ENCODE data around the gene DCDC2.
"Not testable (repeated sequence)": the region's sequence is repeated elsewhere in the genome, so short reads cannot be mapped to it uniquely, and the experiment has no call there.

Gene DCDC2

DNA sequence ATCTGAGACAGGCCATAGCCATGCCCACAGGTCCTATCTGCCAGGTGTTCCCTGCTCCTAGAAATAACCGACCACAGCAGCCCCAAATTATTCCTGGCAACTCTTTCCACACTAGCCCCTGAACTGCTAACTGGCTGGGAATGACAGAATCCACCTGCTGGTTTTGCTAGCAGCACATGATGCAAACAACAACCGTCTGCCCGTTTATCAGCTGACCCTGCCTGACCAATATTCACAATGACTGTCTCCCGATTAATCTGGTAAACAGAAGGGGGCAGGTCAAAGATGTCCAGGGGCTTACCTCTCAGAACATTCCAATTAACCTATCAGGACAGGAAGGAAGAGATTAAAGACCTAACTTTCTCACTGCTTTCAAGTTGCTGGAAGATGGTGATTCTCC, 130.3 kb downstream of the DCDC2 start:
- DNase-seq (ENCODE audit: extremely low read depth in 1 of 2, low read depth in 1 of 2) = no peak

DNA sequence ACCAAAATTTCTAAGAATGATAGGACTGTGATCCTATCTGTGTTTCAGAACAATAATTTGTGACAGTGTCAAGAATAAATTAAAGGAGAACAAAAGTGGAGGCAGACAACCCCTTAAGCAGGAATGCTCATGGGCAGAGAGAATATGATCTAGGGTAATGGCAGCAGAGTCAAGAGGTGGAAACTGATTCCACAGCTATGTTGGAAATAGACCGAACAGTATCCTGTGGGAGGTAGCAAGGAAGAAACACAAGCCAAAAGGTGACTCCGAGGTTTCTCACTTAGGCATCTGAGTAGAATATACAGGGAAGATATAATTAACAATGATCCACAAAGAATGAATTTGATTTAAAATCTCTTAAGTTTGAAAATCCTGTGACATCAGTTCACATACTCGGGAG, 131.3 kb downstream of the DCDC2 start:
- no peak for DNase-seq (ENCODE audit: extremely low read depth in 1 of 2, low read depth in 1 of 2)

DNA sequence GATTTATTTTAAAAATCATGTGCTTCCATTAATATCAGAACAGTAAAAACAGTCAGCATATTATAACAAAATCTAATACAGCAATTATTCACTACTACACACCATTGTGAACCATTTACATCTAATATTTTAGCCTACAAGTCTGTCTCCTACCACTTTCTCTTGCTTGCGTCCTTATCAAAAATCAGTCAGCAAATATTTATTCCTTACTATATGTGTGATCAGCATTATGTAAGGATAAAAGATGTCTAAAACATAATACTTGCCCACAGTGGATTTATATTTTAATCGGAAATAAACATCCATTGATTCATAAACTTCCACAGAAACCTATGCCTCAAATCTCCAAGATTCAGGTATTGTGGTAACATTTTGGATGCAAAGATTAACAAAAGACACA, 132.0 kb downstream of the DCDC2 start:
- no peak for DNase-seq (ENCODE audit: extremely low read depth in 1 of 2, low read depth in 1 of 2)

DNA sequence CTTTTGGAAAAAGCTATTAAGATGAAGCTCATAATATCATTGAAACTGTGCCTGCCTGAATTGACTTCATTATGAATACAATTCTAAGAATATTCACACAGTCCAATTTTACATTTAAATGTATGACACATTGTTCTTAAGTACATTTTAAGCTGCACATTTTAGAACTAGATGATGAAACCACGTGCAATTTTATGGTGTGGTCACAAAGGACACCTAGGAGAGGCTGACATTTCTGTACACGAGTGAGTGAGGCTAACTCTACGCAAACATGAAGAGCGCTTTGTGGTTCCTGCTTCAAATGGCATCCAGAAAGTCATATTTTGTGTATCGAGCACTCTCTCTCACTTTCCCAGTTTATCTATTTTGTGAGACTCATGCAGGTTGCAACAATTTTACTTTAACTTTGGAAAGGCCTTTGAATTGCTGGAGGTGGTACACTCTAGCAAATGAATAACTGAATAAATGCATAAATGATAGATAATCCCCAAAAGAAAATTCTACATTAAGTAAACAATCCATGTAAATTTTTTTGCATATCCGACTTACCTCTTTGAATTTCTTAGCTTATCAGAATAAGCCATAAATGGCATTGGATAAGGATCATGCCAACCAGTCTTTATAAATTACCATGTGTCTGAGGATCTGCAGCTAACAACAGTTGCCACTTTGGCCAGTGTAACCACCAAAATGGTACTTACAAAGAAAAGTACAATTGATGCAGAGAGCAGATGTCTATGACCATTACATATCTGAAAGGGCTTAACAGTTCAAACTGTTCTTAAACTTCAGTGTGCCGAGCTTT, 134.5 kb downstream of the DCDC2 start:
- no peak for DNase-seq (ENCODE audit: extremely low read depth in 1 of 2, low read depth in 1 of 2)

DNA sequence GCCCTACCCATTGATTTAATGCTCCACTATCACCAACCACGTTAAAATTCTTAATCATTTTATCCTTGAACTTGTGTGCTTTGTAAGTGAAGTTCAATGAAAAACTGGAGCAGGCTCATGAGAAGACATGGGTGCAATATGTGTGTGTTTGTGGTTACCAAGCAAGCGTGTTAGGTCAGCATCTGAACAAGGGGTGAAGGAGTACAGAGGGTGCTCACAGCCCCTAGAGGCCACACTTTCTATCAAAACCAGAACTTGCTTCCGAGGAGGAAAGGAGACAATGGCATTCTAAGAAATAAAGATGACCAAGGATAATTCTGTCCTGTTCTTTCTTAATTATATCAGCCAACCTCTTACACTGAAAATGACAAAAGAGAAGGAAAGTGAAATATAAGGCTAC, 138.2 kb downstream of the DCDC2 start:
- no peak for DNase-seq (ENCODE audit: extremely low read depth in 1 of 2, low read depth in 1 of 2)

DNA sequence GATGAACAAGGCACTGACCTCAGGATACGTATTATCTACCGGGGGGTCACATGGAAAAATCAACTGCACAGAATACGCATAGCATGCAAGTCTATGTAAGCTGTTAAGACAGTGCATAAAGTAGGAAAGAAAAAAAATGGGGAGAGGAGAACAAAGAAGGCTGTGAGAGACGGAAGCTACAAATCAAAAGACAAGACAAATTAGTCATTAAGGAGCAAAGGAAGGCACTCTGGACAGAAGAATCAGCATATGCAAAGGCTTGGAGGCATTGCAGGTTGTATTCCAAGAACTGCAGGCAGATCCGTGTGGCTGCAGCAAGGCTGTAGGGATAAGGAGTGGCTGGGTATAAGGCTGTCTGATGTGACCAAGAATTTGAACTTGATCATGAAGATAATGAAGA, 142.9 kb downstream of the DCDC2 start:
- no peak for DNase-seq (ENCODE audit: extremely low read depth in 1 of 2, low read depth in 1 of 2)

DNA sequence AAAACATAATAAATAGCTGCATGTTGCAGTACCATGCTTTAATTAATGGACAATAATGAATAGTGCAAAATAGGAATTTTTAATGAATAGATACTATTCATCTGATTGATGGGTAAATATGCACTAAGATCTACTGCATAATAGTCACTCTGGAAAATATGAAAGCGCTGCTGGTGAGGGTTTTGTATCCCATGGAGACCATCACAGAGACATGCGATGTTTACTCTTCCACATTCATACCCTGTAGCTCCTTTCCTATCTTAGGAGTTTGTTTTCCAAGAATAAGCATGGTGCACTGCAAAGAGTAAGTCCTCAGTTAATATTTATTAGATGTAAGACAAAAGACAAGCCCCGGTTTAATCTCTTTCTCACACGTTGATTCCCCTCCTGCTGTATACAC, 150.4 kb downstream of the DCDC2 start:
- DNase-seq (ENCODE audit: extremely low read depth in 1 of 2, low read depth in 1 of 2) = no peak

DNA sequence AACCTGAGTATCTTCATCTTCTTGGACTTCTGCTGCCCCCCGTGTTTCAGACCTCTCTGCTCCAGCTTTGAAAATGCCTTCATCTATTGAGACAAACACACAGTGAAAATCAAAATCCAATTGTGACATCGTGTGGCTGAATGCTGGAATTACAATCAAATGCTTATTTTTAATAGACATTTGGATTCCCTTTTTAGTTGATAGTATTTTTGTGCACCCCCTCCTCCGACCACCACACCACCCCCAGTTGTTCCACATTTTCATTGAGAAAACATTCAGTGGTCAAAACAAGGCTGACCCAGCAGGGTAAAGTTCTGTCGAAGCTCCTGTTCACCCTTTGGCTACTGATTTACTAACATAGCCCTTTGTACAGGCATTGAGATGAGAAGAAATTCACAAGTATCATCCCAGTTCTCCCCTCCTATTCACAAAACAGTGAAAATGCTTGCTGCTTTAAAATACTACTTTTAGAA, 152.8 kb downstream of the DCDC2 start:
- no peak for DNase-seq (ENCODE audit: extremely low read depth in 1 of 2, low read depth in 1 of 2)

DNA sequence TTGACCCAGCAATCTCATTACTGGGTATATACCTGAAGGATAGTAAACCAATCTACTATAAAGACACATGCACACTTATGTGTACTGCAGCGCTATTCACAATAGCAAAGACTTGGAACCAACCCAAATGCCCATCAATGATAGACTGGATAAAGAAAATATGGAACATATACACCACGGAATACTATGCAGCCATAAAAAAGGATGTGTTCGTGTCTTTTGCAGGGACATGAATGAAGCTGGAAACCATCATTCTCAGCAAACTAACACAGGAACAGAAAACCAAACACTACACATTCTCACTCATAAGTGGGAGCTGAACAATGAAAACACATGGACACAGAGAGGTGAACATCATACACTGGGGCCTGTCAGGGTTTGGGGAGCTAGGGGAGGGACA, 153.7 kb downstream of the DCDC2 start:
- not testable (repeated sequence) for DNase-seq (ENCODE audit: extremely low read depth in 1 of 2, low read depth in 1 of 2)

DNA sequence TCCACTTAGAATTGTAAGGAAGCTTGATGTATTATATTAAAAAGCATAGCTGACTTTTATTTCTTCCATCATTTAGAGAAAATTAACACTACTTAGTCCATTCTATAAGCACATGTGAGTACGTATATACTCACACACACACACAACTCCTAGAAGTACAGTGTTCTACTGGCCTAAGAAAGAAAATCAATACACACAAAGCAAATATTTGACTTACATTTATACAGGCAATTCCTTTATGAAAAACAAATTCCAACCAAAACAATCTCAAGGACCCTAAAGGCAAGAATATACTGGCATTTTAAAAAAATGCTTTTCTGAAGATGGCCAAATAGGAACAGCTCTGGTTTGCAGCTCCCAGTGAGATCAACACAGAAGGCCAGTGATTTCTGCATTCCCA, 160.0 kb downstream of the DCDC2 start:
- no peak for DNase-seq (ENCODE audit: extremely low read depth in 1 of 2, low read depth in 1 of 2)

DNA sequence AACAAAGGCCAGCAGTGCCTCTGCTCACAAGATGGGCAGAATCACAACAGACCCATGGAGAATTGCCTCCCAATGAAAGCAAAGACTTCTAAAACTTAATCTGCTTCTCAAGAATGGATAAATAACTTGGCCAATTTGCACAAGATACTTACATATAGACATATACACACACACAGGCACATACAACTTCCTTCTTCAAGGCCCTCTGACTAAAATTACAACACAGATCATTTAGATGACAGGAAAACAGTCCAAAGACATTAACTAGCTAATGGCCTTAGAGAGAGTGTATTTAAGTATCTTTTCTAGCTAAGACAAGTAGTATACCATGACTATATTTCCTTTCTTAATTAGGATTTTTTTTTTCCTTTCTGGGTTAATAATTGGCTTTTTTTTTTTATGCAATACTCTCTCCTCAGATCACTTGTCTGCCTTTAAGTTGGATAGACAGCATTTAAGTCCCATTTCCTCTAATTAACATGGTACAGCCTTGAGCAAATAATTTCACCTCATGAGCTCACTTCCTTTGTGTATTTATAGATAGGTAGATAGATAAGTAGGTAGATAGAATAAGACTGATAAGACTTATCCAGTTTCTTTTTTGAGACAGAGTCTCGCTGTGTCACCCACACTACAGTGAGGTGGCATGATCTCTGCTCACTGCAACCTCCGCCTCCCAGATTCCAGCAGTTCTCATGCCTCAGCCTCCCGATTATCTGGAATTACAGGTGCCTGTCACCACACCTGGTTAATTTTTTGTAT, 161.8 kb downstream of the DCDC2 start:
- no peak for DNase-seq (ENCODE audit: extremely low read depth in 1 of 2, low read depth in 1 of 2)

DNA sequence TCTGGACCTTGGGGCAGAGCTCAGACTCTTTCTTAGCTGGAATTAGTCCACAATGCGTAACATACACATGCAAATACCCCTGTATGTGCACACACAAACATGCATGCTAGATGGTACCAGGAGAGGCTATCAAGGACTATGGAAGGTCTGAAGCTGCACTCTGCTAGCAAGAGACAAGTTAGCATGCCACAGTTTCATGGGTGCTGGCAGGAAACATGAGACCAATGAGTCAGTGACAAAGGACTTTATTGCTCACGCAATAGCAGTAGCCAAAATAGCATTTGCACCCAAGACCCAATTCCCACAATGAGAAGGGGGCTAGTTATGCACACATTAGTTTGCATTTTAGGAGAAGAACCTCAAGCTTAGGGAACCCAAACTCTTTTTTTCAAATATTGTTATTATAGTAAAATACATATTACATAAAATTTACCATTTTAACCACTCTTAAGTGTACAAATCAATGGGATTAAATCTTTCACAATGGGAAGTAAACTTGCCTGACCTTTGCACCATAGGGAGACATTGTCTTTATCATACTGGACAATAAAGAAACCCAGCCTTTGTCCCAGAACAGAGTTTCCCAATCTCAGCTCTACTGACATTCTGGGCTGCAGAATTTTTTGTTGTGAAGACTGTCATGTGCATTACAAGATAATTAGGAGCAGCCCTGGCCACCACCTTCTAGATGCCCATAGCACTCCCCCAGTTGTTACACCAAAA, 162.7 kb downstream of the DCDC2 start:
- DNase-seq (ENCODE audit: extremely low read depth in 1 of 2, low read depth in 1 of 2) = no peak

DNA sequence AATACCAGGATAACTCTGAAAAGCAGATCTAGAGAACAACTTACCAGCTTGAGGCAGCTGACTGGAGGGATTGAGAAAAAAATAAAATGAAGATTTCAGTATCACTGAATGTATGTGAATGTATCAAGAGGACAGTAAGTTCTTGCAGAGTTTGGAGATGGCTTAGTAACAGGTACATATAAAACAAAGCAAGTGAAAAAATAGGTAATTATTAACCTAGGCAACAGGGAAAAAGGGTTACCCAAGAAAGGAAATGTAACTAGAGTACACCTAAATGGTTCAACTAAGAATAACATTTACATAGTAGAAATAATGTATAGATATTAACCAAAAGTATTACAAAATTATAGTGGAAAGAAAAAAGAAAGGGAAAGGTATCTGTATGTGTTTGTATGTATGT, 164.5 kb downstream of the DCDC2 start:
- DNase-seq (ENCODE audit: extremely low read depth in 1 of 2, low read depth in 1 of 2) = no peak

DNA sequence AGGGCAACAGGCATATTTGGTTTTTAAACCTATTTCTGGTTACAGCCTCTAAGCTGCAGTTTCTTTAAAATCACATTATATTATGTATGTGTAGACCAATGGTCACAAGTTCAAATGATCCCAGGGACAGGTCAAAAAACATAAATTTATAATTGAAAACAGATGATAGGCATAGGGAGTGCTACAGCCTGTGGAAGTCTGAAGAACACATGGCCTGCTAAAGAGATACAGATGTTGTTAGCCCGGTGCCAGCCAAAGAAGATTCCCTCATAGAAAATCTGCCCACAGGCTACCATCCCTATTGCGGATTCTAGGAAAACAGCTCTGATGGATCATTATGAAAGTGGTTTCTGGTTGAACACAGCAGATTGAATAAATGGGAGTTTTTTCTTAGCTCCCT, 166.5 kb downstream of the DCDC2 start:
- DNase-seq (ENCODE audit: extremely low read depth in 1 of 2, low read depth in 1 of 2) = no peak

DNA sequence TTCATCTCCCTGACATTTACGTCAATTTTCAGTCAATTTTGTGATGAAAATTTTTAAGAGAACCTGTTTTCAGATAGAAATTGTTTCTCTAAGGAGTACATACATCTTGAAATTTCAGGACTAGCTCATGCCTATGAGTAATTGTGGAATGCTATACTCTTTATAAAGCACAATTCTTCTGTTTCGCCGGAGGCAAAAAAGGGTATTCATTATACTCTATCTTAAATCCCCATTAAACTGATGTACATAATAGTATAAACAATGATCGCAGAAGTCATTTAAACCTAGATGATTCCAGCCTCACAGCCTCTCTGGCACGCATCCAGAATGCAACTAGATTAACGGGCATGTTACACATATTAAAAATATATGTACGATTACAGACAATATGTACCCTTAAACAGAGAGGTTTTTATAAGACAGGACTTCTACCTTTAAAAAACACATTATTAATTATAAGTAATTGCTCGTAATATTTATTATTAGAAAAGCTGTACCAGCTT, 169.2 kb downstream of the DCDC2 start:
- DNase-seq (ENCODE audit: extremely low read depth in 1 of 2, low read depth in 1 of 2) = no peak

DNA sequence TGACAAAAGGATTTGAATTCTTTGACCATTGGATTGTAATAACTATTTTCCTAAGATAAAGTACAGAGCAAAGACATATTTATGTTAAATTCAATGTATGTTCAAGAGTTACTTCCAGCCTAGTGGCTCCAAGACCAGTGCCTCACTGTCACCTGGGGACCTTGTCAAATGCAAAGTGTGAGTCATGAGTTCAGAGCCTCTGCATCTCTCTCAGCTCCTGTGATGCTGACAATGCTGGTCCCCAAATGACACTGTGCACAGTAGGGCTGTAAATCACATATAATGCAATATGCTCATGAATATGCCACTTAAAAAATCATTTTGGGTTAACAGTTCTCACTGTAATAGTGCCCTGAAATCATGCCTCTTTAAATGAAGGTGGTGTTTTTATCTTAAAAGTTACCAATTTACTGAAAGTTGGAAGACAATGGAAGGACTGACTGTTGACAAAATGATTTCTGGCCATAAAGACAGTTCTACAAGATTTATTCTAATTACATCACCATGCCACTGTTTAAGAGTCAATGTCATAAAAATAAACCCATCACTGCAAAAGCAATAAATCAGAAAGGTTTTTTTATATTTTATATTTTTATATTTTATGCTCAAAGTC, 169.8 kb downstream of the DCDC2 start:
- DNase-seq (ENCODE audit: extremely low read depth in 1 of 2, low read depth in 1 of 2) = no peak

DNA sequence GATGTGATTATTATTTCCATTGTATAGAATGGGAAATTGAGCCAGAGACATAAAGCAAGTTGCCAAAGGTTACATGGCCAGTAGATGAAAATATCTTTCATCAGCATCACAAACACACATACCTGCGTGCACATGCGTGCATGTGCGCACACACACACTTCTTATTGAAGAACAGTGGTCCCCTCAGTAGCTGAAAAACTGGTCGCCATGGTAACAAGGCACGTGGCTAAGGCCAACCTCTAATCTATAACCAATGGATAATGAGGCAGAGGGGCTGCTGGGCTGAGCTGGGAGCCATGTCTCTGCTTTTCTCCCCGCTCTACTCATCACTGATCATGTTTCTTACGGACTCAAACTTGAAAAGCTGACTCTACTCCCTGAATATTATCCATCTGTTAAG, 171.5 kb downstream of the DCDC2 start:
- no peak for DNase-seq (ENCODE audit: extremely low read depth in 1 of 2, low read depth in 1 of 2)

DNA sequence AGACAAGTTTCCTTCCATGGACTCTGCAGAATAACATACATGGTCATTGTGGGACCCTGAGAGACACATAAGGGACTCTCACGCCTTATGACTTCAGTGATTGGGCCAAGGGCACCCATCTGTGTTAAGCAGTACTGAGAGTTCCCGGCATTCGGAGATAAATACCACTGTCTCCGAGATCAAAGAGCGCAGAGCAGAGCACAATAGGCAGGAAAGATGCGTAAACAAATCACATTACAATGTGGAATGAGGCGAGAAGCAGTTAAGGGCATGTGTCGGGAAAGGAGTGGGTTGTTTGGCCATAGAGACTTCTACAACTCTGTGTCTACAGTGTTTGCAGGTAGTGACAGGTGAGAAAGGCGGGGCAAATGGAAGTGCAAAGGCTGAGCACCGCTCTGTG, 174.3 kb downstream of the DCDC2 start:
- no peak for DNase-seq (ENCODE audit: extremely low read depth in 1 of 2, low read depth in 1 of 2)

DNA sequence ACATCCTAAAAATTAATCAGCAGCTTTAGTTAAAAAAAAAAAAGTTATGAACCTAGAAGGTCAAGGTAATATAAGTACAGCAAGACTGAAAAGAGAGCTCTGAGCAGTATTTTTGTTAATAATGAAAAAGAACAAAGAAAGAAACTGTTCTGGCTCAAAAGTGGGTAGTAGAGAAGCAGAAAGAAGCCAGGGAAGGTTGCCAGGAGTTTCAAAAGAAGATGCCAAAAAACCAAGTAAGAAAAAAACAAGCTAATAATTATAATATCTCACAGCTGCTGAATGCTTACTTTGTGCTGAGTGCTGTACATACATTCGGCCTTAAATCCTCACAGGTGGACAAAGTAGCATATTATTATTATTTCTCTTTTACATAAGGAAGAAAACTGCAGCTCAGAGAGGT, 200.0 kb downstream of the DCDC2 start:
- no peak for DNase-seq (ENCODE audit: extremely low read depth in 1 of 2, low read depth in 1 of 2)

DNA sequence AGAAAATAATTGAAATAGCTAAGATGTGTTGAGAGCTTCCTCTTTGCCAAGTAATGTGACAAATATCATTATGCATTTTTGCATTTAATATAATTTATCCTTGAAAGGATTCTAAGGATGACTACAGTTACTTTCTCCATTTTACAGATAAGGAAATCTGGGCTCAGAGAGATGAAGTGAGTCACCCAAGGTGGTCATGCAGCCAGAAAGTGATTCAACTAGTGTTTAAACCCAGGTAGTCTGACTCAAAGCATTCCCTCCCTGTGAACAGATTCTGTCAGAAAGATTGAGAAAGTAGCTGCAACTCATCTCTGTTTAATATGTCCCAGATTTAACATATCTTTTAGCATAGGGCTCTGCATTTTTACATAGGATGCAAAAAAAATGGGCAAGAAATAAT, 203.7 kb downstream of the DCDC2 start:
- no peak for DNase-seq (ENCODE audit: extremely low read depth in 1 of 2, low read depth in 1 of 2)

DNA sequence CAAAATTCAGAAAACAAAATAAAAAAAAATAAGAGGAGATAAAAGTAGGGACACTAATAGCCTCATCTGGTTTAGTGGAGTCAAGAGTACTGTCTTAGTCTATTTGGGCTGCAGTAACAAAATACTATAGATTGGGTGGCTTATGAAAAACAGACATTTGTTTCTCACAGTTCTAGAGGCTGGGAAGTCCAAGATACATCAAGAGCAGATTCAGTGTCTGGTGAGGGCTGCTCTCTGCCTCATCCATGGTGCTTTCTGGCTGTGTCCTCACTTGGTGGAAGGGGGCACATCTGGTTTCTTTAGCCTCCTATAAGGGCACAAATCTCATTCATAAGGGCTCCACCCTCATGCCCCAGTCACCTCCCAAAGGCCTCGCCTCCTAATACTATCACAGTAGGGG, 205.8 kb downstream of the DCDC2 start:
- DNase-seq (ENCODE audit: extremely low read depth in 1 of 2, low read depth in 1 of 2) = no peak
